UCSD-AML1 (cell line): ENCODE results near the gene PTCH1.
A peak's percentile ranks its signal among the peaks of the same experiment; 100 is the strongest.

Experiments used
- DNase-seq: peaks from one replicate; lab custom pipeline; 2025; ENCODE audit not compliant: unreplicated experiment; lab: John Stamatoyannopoulos, UW

Gene PTCH1

DNA sequence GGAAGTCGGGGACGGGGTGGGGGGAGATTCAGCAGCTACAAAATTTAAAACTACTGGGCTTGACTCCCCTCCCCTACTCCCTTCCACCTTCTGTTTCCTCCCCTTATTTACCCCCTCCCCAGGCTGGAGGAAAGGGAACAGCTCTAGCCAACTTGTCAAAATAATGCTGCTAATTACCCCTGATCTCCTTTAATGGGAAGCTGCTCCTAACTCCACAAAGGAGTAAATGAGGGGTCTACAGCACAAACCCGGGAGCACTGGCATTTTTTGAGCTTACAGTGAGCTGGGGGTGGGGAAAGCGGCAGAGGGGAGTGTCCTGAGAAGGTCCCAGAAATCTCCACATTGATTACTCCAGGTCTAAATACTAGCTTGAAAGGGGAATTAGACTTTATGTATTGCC, 3.1 kb downstream of the PTCH1 start:
- no peak for DNase-seq

- DNase-seq: peak; percentile 41
Observed at GRCh38 chr9:95512709-95513095, 4.1 kb downstream of the PTCH1 start.

DNA sequence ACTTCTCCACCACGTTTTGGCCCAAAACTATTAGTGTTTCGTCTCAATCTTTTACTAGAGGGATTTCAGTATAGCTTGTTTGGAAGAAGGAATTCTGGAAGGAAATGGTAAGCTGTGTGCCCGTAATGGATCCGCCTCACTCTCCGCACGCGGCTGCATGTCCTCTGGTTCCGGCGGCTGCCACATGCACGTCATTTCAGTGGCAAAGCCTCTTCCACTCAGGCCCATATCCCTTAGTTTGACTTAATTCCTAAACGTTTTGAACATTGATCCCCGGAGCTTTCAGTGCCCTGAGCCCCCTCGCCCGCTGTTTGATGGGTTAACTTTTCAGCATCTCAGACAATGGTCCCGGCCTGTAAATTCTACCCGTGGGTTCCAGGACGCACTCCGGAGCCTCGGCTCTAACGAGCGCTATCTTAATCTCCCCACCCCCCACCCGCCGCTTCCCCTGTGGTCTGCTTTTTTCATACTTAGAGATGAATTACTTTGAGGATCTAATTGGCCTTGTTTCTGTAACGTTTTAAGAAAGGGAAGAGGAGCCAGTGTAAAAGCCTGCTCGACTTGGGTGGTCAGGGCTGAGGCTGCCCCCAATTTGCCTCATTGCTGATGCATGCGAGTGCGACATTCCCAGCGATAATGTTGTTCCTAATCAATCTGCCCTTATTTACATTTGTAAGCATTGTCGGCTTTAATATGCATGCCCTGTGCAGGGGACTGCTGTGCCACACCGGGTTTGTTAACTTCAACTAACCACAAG, 4.6 kb downstream of the PTCH1 start:
- DNase-seq: peak; percentile 42

GRCh38 chr9:95511616-95511931, 5.2 kb downstream of the PTCH1 start:
- no peak for DNase-seq

DNA sequence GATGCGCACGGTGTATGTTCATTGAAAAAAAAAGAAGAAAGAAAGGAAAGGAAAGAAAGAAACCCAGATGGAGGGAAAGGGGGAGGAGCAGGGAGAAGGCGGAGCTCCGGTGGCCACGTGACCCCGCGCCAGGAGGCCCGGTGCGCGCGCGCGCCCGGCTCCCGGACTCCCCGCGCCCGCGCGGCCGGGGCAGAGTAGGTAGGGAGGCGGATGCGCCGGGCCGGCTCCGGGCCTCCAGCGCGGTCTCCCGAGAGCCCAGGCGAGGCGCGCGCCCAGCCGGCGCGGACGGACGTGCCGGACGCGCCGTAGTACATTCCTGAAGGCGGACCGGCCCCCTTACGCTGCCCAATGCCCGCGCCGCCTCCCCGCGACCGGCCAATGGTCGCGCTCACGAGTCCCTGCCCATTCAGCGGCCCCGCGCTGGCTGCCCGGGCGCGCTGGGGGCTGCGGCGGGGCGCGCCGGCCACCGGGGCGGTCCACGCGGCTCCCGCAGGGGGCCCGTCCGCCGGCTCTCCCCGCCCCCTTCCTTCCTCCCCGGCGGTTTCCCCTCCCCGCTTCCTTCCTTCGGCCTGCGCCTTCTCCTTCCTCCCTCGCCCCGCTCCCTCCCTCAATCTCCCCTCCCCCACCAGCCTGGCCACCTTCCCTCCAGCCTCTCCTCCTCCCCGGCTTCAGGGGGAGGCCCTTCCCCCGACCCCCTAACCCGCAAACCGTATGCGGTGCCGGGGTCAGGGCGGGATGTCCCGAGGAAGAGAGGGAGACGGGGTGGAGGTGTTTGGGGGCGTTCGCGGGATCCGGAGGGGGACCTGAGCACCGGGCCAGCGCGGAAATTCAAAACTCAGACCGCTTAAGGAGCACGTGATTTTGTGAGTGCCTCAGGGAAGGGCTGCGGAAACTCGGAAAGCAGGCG, 5.8 kb downstream of the PTCH1 start:
- peak; percentile 91 for DNase-seq

DNA sequence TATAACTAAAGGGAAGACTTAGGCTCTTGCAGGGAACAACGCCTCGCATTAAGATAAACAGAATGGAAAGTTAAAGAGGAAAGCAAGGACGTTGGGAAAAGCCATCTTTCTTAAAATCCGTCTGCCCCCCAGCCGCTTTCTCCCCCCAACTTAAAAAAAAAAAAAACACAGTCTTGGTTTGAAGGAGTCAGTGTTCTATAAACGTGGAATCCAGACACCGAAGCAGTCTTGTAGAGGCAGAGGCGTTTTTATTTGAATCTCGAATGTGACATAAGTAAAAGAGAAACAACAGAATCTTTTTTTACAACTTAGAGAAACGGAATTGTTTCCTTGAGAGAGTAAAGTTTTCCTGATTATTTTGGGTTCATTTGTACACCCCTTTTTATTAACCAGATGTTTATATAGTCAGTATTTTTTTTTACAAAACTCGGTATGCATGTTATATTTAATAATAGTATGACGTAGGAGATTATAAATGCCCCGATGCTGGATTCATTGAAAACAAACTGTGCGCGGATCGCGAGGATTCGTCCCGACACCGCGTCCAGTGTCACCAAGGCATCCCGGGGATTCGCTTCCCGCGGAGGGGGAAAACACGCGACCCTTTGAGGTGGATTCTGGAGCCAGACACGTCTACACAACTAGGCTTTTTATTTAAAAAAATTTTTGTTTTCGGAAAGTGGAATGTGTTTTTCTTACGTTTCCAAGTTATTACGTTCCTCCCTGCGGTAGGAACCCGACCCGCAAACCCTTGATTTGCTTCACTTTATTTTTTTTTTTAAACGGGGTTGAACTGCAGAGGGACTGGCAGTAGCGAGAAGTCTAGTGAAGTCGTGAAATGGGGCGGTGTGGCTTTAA, 6.7 kb downstream of the PTCH1 start:
- no peak for DNase-seq

DNA sequence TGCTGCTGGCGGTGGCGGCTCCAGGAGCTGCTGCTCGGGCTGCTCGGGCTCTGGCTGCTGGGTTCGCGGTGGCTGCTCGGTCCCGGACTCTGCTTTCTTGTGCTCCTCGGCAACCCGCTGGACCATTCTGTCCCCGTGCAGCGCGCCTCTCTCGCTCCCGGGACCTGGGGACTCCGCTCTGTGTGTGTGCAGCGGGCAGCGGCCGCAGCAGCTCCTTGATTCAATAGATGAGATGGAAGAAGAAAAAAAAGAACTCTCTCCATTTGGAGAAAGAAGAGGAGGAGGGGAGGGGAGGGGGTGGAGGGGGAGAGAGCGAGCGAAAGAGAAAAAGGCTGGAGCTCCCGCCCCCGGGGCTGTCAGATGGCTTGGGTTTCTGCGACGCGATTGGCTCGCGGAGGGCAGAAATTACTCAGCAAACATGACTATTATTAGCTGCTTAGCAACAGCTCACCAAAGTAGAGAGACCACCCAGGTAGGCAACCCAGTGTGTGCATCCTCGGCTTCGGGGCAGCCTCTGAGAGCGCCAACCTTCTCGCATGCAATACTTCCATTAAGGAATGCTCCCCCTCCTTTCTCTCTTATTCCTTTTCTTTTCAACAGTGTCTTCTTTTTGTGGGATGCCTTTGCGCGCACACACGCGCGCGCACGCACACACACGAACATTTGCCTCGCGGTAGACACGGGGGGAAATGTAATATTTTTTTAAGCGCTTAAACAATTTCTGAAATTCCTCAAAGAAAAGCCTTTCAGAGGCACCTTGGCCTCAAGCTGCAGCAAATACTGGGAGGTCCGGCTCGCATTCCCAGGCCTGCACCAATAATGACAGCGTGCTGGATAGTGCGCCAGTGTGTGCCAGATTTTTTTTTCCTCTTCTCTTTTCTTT, 7.6 kb downstream of the PTCH1 start:
- peak; percentile 83 for DNase-seq

- DNase-seq: peak; percentile 49
Observed at GRCh38 chr9:95508242-95508967, 8.4 kb downstream of the PTCH1 start.

GRCh38 chr9:95507464-95508241, 9.1 kb downstream of the PTCH1 start:
- DNase-seq: peak; percentile 58

DNA sequence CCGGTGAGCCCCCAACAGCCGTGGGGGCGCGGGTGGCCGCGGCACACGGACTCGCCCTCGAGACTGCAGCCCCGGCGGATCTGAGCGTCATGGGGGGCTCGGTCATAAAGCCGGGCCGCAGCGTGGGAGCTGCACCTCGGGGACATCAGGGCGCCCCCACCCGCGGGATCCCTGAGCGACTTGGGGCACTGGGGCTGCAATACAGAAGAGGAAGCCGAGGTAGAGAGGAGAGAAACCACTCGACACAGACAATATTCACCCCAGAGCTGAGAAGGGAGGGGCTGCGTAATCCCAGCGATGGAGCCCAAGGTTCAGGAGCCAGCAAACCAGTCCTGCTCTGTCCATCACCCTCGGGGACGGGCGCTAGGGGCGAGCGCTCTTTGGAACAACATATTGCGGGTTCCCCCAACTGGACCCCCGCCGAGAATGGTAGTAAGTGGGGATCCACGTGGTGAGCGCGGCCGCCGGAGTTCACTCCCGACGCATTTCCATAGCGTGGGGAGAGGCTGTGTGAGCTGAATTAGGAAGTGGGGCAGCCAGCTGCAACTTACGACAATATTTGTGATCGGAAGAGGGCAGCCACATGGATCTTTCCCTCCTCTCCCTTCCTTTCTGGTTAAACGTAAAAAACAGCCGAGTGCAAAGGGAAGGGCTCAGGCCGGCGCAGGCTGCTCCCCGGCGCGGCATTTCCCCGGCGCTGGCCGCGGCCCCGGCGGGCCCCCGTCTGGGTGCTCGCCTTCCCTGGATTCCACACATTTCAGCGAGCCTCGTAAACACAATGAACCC, 9.9 kb downstream of the PTCH1 start:
- peak; percentile 73 for DNase-seq

DNA sequence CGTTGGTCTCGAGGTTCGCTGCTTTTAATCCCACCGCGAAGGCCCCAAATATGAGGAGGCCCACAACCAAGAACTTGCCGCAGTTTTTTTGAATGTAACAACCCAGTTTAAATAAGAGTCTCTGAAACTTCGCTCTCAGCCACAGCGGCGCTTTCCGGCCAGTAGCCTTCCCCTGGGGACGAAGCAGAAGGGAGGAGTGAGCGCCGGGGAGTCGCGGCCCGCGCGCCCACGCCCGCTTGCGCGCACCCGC, 10.4 kb downstream of the PTCH1 start:
- DNase-seq: peak; percentile 64

DNA sequence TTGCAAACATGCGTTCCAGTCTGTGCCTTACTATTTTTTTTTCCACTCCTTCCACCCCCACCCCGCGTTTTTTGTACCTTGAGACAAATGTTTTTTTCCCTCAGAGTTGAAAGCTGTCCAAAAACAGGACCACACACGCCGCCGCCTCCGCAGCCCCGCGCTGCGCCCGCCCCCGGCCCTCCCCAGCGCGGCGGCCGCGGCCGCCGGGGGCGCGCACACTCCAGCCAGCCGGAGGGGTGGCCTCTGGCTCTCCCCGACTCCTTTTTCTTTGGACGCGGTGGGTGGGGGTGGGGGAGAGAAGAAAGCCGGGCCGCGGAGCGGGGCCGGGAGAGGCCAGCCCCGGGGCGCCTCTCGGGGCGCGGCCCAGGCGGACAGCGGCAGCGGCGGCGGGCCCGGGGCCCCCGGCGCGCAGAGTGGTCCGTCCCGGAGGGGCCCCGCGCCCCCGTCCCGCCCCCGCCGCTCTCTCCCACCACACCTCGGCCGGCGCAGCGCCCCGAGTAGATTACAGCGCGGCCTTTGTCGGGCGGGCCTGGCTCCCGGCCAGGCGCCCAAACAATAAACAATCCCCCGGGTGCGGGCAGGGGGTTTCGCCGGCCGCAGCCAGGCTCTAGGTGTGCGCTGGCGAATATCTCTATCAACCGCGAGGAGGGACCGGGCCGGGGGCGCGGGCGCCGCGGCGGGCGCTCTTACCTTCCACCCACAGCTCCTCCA, 10.9 kb downstream of the PTCH1 start:
- peak; percentile 68 for DNase-seq

- DNase-seq: no peak
Observed at GRCh38 chr9:95505072-95505716, 11.6 kb downstream of the PTCH1 start.

DNA sequence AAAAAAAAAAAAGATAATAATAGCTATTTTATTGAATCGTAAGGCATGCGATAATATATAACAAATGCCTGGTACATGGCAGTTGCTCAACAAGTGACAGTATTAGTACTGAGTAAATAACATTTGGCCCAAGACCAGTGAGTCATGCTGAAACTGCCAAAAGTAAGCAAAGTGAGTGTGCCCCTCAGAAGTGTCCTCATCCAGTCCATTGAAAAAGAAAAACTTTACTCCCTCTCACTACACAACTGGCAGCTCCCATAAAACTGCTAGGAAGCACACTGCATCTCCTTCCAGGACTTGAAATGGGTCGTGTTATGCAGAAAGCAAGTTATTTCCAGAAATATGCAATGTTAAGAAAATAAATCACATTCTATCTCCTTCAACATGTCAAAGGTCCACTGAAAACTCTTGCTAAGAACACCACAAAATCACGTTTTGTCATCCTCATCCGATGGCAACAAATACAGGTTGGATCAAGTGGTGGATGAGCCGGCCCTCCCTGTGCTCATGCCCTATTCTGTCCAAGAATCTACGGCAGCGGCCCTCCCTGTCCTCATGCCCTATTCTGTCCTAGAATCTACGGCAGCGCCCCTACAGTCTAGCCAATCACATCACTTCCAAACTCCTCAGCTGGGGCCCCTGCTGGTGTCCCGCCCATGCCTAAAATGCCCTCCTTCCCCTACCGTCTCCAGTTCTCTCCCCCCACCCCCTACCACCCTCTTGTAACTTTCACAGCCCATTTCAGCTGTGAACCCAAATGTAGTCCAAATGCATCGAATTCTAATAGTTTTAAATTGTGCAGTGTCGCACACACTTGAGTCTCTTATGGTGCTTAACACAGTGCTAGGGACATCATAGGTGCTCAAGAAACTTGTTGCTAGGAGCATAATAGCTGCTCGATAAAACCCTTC, 12.5 kb downstream of the PTCH1 start:
- DNase-seq: no peak

GRCh38 chr9:95503369-95503768, 13.4 kb downstream of the PTCH1 start:
- DNase-seq: no peak

DNA sequence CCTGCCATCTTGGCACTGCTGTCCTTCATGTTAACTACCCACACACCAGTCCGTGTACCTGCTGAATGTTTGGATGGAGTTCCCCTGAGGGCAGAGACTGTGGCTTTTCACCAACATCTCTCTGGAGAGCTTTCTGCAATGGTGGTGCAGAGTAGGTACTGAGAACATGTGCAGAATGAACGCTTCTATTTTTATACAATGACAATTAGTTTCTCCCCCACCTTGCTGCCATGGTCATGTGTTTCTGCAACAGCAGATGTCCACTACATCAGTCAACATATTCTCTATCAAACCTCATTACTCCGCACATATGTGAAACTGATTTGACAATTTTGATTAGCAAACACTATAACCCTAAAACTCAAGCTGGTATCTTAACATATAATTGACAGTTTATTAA, 14.5 kb downstream of the PTCH1 start:
- no peak for DNase-seq
